Sigmoid colon (tissue), 7 donors: ENCODE data around the gene TTC32. TPM values are rescaled to one million over a fixed set of nuclear protein-coding genes. Genes with fewer than 3 reads are reported as not detected.
"Not testable (repeated sequence)": the region's sequence is repeated elsewhere in the genome, so short reads cannot be mapped to it uniquely, and the experiment has no call there.

Source experiments
- DNase-seq: peaks from one replicate; pipeline ENCODE4 v3.0.0-alpha.2; 2019
- H3K27ac ChIP-seq, 4 donors: fragments of 200-600 bp; sonication (generic); one replicate each; pipeline ENCODE4 v1.5.1; 2016 to 2019; ENCODE audit warnings: mild to moderate bottlenecking in 1 of 4
- H3K27me3 ChIP-seq, 3 donors: fragments of 200-600 bp; sonication (generic); one replicate each; pipeline ENCODE4 v1.5.1; 2019; ENCODE audit warnings: mild to moderate bottlenecking in 1 of 3
- H3K36me3 ChIP-seq, 4 donors: fragments of 200-600 bp; sonication (generic); one replicate each; pipeline ENCODE4 v1.5.1; 2016 to 2019
- H3K4me1 ChIP-seq, 4 donors: fragments of 200-600 bp; sonication (generic); one replicate each; pipeline ENCODE4 v1.5.1; 2017 to 2019
- H3K4me3 ChIP-seq, 4 donors: fragments of 200-600 bp; sonication (generic); one replicate each; pipeline ENCODE4 v1.5.1; 2017 to 2019; ENCODE audit warnings: mild to moderate bottlenecking in 2 of 4, moderate library complexity in 1 of 4
- H3K9me3 ChIP-seq, 4 donors: fragments of 200-600 bp in 3 of 4; sonication (generic) in 3 of 4; one replicate each; pipeline versions ENCODE4 v1.5.1 to v1.6.1; 2013 to 2019
- CTCF ChIP-seq, 4 experiments: fragments of 450-650 bp in 3 of 4; fragments of 200-600 bp in 1 of 4; IDR thresholded peaks; one replicate each; pipeline ENCODE4 v1.5.1; 2016 to 2019; ENCODE audit warnings: antibody characterized with exemption in 4 of 4, mild to moderate bottlenecking in 3 of 4, moderate library complexity in 2 of 4
- EP300 ChIP-seq, 4 donors: sonication (generic); formaldehyde crosslinking; IDR thresholded peaks; one replicate each; pipeline ENCODE4 v1.6.1; 2017; ENCODE audit warnings: antibody characterized with exemption in 4 of 4
- POLR2A ChIP-seq, 2 donors: fragments of 450-650 bp; IDR thresholded peaks; one replicate each; pipeline ENCODE4 v1.6.1; 2016; ENCODE audit warnings: antibody characterized with exemption in 2 of 2, mild to moderate bottlenecking in 2 of 2, moderate library complexity in 2 of 2
- POLR2AphosphoS5 ChIP-seq, 4 donors: sonication (generic); formaldehyde crosslinking; IDR thresholded peaks; one replicate each; pipeline ENCODE4 v1.6.1; 2017; ENCODE audit warnings: antibody characterized with exemption in 4 of 4
- WGBS, 2 donors: extraction: QIAGEN DNeasy Blood & Tissue Kit; methylation state at CpG; one replicate each; pipeline ENCODE4 v1.1.7; 2013; 5-methylcytosine and 5-hydroxymethylcytosine counted together
- intact Hi-C: fragments of 100-400 bp; cut with DNase I; formaldehyde crosslinking; loops from one replicate; pipeline ENCODE4 v1.15.1; 2023
- polyA plus RNA-seq, 3 donors: library from polyadenylated mRNA; stranded (reverse); fragments of 200-250 nt; gene quantifications; one replicate each; pipeline ENCODE4 v1.2.3, GENCODE V29; 2013
- total RNA-seq, 4 donors: library from RNA; depleted of rRNA; stranded (reverse); fragments of >200 nt; gene quantifications; one replicate each; pipeline ENCODE4 v1.1.0, GENCODE V29; 2016
- donor health status: healthy with polysubstance abuse.
- donor health status: Bipolar disorder and iron deficiency.
- donor health status: healthy.

TTC32 gene
- total and polyA plus RNA-seq, 7 donors, result 7.3 to 21.6 (median 12.8) TPM

DNA sequence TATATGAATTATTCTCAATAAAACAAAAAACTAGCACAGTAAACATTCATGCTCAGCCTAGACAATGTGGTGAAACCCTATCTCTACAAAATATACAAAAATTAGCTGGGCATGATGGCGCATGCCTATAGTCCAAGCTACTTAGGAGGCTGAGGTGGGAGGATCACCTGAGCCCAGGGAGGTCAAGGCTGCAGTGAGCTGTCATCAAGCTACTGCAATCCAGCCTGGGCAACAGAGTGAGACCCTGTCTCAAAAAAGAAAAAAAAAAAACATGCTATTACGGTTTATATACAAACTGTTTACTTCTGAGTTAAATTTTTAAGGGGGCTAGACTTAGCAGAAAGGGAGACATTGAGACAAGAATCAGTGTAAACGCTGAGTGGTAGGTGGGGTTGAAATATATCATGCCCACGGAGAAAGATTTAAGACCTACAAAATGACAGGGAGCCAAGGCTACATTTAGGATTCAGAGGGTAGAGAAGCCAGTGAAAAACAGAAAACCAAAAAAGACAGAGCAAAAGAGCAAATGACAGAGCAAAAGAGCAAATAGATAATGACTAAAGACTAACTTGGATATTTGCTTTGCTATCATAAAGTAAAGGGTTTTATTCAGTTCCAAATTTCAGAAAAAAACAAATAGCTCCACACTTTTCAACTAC is 7.5 kb downstream of the TTC32 start:
- no peaks in the 10 kb centered on the region for H3K36me3 ChIP-seq
- 94% methylated on average over 4 of the region's 4 CpGs for WGBS, 2 donors
- no peak overlapping the region for H3K27ac ChIP-seq
- no peak for DNase-seq
- H3K4me3 ChIP-seq, result no peak overlapping the region
- H3K27me3 ChIP-seq, result no peaks in the 10 kb centered on the region
- intact Hi-C loops, result no loop called here
- H3K9me3 ChIP-seq, result no peaks in the 10 kb centered on the region
- TF ChIP-seq EP300 (IDR thresholded peaks at IDR 0.05) (no peak), POLR2A (IDR thresholded peaks at IDR 0.05) (no peak), CTCF (IDR thresholded peaks at IDR 0.05) (no peak), POLR2AphosphoS5 (IDR thresholded peaks at IDR 0.05) (no peak)
- H3K4me1 ChIP-seq, result peaks cover 0 to 44% (median 27%) of the 10 kb centered on the region in 4 donors

GRCh38 chr2:19893520-19894133 is 8.2 kb downstream of the TTC32 start:
- intact Hi-C loops, result no loop called here
- Histone ChIP-seq H3K27me3 (no peaks in the 10 kb centered on the region), H3K4me3 (no peak overlapping the region), H3K36me3 (no peaks in the 10 kb centered on the region), H3K27ac (no peak overlapping the region), H3K4me1 (peaks cover 0 to 37% (median 22%) of the 10 kb centered on the region in 4 donors), H3K9me3 (no peaks in the 10 kb centered on the region)
- DNase-seq, result no peak
- WGBS, 2 donors, result 82 to 90% methylated on average over 4 of the region's 4 CpGs
- TF ChIP-seq POLR2A (IDR thresholded peaks at IDR 0.05), result no peak
- no peak for TF ChIP-seq CTCF (IDR thresholded peaks at IDR 0.05)
- no peak for TF ChIP-seq POLR2AphosphoS5 (IDR thresholded peaks at IDR 0.05)
- no peak for TF ChIP-seq EP300 (IDR thresholded peaks at IDR 0.05)

DNA sequence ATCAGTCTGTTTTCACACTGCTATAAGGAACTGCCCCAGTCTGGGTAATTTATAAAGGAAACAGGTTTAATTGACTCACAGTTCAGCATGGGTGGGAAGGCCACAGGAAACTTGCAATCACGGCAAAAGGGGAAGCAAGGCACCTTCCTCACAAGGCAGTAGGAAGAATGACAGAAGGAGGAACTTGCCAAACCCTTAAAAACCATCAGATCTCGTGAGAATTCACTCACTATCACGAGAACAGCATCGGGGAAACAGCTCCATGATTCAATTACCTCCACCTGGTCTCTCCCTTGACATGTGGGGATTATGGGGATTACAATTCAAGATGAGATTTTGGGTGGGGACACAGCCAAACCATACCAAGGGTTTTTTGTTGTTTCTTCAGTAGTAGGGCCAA is 9.8 kb downstream of the TTC32 start:
- H3K36me3 ChIP-seq, intact Hi-C loops, H3K27ac ChIP-seq, H3K27me3 ChIP-seq, DNase-seq, H3K4me3 ChIP-seq, H3K9me3 ChIP-seq: not testable (repeated sequence)
- WGBS, 2 donors, result 46 to 59% methylated on average over 4 of the region's 4 CpGs
- H3K4me1 ChIP-seq, result peaks cover 0 to 21% (median 6%) of the 10 kb centered on the region in 4 donors

- Histone ChIP-seq H3K4me1 (peaks cover 0 to 4% (median 0%) of the 10 kb centered on the region in 4 donors), H3K27ac (no peak overlapping the region), H3K36me3 (no peaks in the 10 kb centered on the region), H3K27me3 (no peaks in the 10 kb centered on the region), H3K4me3 (no peak overlapping the region), H3K9me3 (no peaks in the 10 kb centered on the region)
- 83% methylated on average over 3 of the region's 3 CpGs for WGBS, 2 donors
- intact Hi-C loops, result no loop called here
- TF ChIP-seq CTCF (IDR thresholded peaks at IDR 0.05), result no peak
- no peak for TF ChIP-seq POLR2A (IDR thresholded peaks at IDR 0.05)
- DNase-seq, result no peak
Observed at GRCh38 chr2:19890104-19890503, 11.7 kb downstream of the TTC32 start.

DNA sequence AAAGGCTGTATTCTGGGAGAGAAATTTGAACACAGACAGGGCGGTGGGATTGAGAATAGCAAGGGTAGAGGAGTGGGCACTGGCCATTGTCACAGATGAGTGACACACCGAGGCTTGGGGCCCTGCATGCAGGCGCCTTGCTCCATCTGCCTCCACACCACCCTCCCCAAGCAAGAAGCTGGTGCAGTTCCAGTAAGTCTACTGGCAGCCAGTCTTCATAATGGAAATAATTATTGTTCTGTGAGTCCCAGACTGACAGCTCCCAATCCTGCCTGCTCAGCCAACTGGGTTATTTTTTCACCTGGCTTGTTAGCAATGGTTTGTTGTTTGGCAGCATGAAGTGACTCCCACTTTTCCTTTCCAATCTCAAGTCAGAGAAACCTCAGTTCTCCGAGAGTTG is 13.0 kb downstream of the TTC32 start:
- Histone ChIP-seq H3K27ac (no peak overlapping the region), H3K27me3 (no peaks in the 10 kb centered on the region), H3K4me3 (no peak overlapping the region), H3K9me3 (no peaks in the 10 kb centered on the region), H3K4me1 (no peaks in the 10 kb centered on the region), H3K36me3 (no peaks in the 10 kb centered on the region)
- 94 to 97% methylated on average over 4 of the region's 4 CpGs for WGBS, 2 donors
- TF ChIP-seq POLR2AphosphoS5 (IDR thresholded peaks at IDR 0.05) (no peak), EP300 (IDR thresholded peaks at IDR 0.05) (no peak), CTCF (IDR thresholded peaks at IDR 0.05) (no peak), POLR2A (IDR thresholded peaks at IDR 0.05) (no peak)
- no peak for DNase-seq
- intact Hi-C loops, result no loop called here
